HG03457 (cell line): ENCODE data around the gene CTIF.

Experiments used
- ATAC-seq: cut with Tn5 transposase; IDR thresholded peaks from one replicate; pipeline ENCODE4 v1.9.1; 2021; ENCODE audit warnings: moderate number of reproducible peaks; ENCODE audit not compliant: unreplicated experiment

The CTIF gene

DNA sequence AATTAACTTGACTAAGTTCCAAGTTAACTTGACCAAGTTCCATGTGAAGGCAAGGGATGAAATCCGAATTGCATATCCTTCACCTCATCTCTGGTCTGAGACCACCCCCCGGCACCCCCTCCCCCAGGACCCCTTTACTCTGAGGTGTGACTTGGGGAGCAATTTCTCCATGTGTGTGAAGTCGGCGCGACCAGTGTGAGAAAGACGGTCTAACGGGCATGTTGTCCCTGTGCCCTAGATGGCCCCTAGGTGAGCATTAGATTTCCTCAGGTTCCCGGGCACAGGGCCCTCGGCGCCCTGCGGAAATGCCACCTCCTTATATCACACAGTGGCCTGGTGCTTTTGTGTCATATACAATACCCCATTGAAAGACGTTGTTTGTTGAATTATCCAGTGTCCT lies 137.1 kb downstream of the CTIF start:
- no peak for ATAC-seq

DNA sequence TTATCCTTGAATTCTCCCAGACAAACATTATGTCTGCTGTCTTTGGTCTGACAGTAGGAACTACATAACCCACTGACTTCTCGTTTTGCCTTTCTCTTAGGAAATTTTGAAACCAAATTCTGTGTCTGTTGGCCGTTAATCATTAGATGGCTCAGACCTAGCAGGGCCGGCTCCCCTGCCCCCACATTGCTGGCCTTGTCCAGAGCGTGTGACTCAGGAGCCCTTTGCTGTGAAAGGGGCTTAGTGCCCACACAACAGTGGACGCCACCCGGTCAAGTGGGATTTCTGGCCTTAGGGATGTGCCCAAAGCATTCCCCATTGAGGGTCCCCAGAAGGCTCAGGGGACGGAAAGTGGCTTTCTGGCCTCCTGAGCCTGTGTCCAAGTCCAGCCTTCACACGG lies 137.5 kb downstream of the CTIF start:
- ATAC-seq, result no peak

DNA sequence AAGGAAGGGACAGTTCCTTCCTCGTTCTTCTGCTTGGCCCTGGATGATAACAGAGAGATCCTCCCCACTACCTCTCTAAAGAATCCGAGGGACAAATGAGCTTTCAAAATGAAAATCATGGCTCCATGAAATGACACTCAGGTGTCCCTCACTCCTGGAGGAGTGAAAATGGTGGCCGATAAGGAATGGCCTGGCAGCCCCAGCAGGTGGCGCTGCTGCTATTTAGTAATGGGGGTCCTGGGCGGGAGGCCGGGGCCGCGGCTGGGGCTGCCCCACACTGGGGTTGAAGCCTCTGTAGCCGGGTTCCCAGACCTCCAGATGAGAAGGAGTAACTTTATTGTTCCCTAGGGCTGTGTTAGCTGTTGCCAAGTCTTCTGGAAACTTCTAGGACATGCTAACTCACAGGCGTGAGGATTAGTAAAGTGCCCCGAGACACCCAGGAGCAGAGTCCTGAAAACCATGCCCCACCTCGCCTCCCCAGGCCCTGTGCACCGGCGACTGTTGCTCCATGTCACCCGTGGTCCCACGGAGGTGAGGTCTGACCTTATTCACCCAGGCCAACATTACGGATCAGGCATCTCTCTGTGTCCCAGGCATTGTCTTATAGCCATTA lies 138.0 kb downstream of the CTIF start:
- no peak for ATAC-seq

- no peak for ATAC-seq
Measured at GRCh38 chr18:48678237-48679115, 139.6 kb downstream of the CTIF start.

- no peak for ATAC-seq
Measured at GRCh38 chr18:48679236-48679635, 140.4 kb downstream of the CTIF start.

DNA sequence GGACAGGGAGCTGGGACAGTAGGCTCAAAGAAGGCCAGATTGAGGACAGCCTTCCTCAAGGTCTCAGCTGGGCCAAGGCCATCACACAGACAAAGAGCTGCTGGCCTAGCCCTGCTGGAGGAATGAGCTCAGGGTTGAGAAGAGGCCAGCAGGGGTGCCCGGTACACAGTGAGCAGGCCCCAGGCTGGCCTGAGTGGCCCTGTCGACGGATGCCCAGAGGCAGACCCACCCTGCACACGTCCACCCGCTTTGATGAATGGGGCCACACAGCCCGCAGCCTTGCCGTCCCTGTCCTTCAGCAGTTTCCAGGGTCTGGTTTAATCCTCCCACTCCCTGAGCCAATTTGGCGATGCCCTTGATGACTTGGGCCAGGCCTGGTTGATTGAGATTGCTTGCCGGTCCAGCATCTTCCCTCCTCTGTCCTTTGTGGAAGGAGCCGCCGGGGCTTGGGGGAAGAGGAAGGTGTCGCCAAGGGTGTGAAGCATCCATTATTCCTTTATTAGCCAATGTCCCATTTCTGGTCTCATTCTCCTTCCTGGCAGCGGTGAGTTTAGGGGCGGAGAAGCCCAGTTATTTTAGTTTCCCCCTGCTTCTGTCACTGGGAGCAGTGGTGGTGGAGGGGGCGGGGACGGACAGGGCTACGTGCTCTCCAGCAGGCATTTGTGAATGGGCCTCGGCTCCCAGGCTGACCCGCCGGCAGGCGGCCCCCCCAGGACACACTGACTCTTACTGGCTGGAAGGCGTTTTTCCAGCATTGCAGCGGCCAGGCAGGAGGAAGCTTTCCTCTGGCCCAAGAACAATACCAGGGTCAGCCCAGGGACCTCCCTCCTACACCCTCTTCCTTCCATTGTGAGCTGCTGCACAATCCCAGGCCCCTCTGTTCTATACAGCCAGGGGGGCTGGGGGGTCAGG lies 141.8 kb downstream of the CTIF start:
- no peak for ATAC-seq

DNA sequence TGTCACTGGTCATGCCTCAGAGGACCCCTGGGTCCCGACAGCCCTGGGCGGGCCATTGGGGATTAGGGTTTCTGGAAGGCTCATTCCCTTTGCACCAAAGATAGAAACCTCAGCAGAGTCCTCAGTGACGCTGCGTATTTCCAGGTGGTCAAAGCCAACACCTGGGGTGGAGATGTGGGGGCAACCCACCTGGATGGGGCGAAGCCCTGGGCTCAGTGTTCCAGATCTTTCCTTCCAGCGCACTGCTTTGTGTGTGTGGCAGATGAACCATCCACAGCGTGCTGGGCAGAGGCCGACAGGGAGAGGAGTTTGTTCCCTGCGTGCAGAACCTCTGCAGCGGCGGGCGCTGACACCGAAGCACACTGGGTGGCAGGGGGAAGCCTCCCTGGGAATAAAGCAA lies 143.9 kb downstream of the CTIF start:
- no peak for ATAC-seq

- ATAC-seq, result no peak
Measured at GRCh38 chr18:48683197-48683596, 144.4 kb downstream of the CTIF start.

DNA sequence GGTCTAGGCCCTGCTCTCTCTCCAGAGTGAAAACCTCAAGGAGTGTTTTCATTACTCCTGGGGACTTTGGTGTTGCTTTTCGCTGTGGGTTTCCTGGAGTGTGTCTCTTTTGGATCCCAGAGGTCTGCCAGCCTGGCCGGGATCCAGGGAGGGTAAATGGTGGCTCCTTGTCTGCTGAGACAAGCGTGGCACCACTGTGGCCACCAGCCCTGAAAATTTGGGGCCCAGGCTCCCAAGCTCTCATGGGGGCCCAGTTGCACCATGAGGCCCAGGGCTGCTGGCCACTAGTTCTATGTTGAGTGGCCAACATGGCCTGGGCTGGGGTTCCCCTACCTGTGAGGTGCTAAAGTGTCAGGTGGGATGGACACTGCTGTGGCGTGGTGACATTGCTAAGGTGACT lies 144.8 kb downstream of the CTIF start:
- ATAC-seq, result no peak

DNA sequence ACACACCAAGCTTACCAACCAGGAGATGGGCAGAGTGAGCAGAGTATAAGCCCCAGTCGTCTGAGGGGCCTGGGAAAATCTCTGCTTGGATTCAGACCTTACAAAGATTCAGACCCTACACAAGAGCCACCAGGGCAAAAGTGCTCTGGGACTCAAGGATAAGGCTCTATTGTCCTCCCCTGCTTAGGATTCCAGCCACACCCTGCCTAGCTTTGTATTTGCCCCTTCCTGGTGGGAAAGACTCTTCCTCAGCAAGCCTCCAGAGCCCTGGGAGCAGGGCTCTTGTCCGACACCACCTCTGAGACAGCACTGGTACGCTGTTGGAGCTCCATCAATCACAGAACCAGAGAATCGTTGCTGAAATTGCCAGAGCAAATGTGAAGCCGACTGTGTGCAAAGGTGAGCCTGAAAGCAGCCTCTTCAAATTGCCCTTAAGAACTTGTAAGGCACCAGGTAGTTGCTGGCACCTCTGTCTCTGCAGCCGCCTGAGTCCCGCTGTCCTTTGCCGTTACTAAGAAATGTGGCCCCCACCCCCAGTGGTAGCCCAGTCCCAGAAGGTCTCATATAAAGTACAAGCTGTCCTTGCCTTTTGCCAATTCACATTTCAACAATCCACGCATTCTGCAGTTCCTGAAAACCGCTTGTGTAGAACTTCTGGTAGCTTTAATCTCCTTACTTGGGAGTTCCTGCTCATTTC lies 148.7 kb downstream of the CTIF start:
- no peak for ATAC-seq

- ATAC-seq, result no peak
Measured at GRCh38 chr18:48688961-48689360, 150.1 kb downstream of the CTIF start.

GRCh38 chr18:48689548-48689947 lies 150.7 kb downstream of the CTIF start:
- ATAC-seq, result no peak

- ATAC-seq, result no peak
Measured at GRCh38 chr18:48690494-48690893, 151.7 kb downstream of the CTIF start.

GRCh38 chr18:48693006-48693405 lies 154.2 kb downstream of the CTIF start:
- no peak for ATAC-seq

- ATAC-seq, result no peak
Measured at GRCh38 chr18:48693625-48694262, 154.9 kb downstream of the CTIF start.

GRCh38 chr18:48694295-48694694 lies 155.5 kb downstream of the CTIF start:
- no peak for ATAC-seq

GRCh38 chr18:48695671-48696070 lies 156.8 kb downstream of the CTIF start:
- no peak for ATAC-seq

- no peak for ATAC-seq
Measured at GRCh38 chr18:48696218-48696617, 157.4 kb downstream of the CTIF start.

GRCh38 chr18:48697441-48697840 lies 158.6 kb downstream of the CTIF start:
- no peak for ATAC-seq

GRCh38 chr18:48698707-48699106 lies 159.9 kb downstream of the CTIF start:
- no peak for ATAC-seq
